Left ventricle myocardium superior (tissue), 1 donor: Measurements from ENCODE around the gene PRKACG. TPM values are rescaled to one million over a fixed set of nuclear protein-coding genes. Genes with fewer than 3 reads are reported as not detected.

ENCODE experiments used
- ATAC-seq: fragments of 200-7000 bp; cut with Tn5 transposase; one replicate; pipeline ENCODE4 v1.9.1; 2020; ENCODE audit warnings: mild to moderate bottlenecking, moderate library complexity
- DNase-seq: peaks from one replicate; pipeline ENCODE4 v3.0.0-alpha.2; 2020
- intact Hi-C: fragments of 100-400 bp; cut with micrococcal nuclease; formaldehyde crosslinking; loops from one replicate; pipeline ENCODE4 v1.11.0; 2022
- total RNA-seq: library from RNA; stranded (reverse); fragmentation: NEBNext Ultra II Directional; extraction: Animal tissue kit (Norgen Biotek cat#: 25700); gene quantifications from one replicate; pipeline ENCODE4 v1.2.1, GENCODE V29; 2021
- donor health status: DM: no; HTN: yes; CAD: no; lungs with severe emphysema.

The PRKACG gene
- total RNA-seq, 1 donor from 2014 or later, result not detected

DNA sequence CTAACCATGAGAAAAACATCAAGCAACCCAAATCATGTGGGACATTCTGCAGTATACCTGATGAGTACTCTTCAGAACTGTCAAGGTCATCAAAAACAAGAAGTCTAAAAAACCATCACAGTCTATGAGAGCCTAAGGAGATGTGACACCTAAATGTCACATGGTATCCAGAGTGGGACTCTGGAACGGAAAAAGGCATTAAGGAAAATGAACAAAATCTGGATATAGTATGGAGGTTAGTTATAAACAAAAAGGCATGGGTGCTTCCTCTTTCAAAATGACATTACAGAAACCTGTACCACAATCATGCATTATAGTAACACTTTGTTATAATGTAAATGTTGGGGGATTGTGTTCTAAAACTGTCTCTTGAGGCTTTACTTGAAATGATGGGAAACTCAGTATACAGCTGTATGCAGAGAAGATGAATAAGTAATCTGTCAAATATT is 47.4 kb downstream of the PRKACG start:
- ATAC-seq (no peak), DNase-seq (no peak)
- intact Hi-C loops, result no loop called here

- intact Hi-C loops, result no loop called here
- no peak for ATAC-seq
Observed at GRCh38 chr9:68964765-68965164, 49.1 kb downstream of the PRKACG start.

DNA sequence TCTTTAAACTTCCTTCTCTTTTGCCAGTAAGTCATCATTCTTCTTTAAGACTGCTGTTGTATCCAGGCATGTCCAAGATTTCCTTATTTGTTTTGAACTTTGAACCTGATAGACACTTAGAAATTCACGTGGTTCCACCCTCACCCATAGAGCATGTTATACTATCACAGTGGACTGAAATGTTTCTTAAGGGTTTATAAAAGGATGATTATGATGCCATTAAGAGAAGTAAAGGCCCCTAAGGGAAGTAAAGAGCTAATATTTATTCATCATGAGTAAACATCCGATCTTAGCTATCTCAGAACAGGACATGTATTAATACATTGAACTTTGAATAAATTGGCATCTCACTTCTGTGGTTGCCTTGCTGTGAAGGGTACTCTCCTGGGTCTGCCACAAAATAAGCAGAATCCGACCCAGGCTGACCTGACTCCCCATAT is 49.8 kb downstream of the PRKACG start:
- no peak for ATAC-seq
- DNase-seq, result no peak
- intact Hi-C loops, result no loop called here

More at GRCh38 chr9:68964765-68965164, 49.1 kb downstream of the PRKACG start:
- no peak for DNase-seq

DNA sequence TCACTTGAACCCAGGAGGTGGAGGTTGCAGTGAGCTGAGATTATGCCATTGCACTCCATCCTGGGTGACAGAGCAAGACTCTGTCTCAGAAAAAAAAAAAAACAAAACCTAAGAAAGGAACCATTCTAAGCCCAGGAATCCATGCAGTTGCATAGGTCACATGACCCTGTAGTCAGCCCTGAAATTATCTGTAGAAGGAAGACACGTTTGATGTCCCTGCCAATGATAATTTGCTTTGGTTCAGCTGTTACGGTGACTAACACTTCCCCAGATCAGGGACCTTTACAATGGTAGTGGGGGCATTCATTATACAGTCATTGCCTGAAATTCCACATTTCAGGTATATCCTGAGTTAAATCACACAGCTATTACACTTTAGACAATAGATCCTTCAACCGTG is 50.5 kb downstream of the PRKACG start:
- DNase-seq (no peak), ATAC-seq (no peak)
- intact Hi-C loops, result no loop called here

Other genes starting within 250 kb of the PRKACG start
- gene FXN, start 21.6 kb upstream of the PRKACG start, total RNA-seq, result 35.8 TPM
- gene TJP2, start 160.2 kb upstream of the PRKACG start, total RNA-seq, result 123 TPM